ENCODE measurements around the gene SESN3.

DNA sequence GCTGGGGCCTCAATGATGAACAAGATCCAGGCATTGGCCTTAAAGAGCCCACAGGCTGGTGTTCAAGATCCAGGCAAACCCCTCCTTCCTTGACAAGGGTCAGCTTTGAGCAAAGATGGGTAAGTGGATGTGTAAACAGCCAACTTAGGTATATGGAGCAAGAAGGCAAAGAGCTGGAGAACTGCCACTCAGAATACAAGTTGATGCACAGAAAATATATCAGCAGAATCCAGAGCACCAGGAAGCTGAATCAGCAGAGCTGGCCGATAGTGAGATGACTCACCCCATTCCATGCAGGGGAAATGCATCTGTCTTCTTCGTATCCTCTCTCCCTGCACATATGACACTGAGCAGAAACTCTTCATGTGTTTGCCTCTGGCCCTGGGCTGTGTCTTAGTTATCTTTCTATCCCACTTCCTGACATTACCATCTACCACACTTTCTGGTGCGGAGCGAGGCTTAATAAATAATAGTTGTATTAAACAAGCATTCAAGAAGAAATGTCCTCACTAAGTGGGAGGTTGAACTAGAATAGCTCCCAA, 83.6 kb downstream of the SESN3 start:
- TF ChIP-seq, protein P1, sequence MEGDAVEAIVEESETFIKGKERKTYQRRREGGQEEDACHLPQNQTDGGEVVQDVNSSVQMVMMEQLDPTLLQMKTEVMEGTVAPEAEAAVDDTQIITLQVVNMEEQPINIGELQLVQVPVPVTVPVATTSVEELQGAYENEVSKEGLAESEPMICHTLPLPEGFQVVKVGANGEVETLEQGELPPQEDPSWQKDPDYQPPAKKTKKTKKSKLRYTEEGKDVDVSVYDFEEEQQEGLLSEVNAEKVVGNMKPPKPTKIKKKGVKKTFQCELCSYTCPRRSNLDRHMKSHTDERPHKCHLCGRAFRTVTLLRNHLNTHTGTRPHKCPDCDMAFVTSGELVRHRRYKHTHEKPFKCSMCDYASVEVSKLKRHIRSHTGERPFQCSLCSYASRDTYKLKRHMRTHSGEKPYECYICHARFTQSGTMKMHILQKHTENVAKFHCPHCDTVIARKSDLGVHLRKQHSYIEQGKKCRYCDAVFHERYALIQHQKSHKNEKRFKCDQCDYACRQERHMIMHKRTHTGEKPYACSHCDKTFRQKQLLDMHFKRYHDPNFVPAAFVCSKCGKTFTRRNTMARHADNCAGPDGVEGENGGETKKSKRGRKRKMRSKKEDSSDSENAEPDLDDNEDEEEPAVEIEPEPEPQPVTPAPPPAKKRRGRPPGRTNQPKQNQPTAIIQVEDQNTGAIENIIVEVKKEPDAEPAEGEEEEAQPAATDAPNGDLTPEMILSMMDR (conservative IDR thresholded peaks at IDR 0.05; ENCODE audit: low read depth, low read length) = no peak
- TF ChIP-seq EZH2 (IDR thresholded peaks at IDR 0.05; ENCODE audit: borderline replicate concordance, low read depth, low read length, poor library complexity, severe bottlenecking) = no peak

All from A673 (cell line).